ENCODE measurements around the gene CACNA1G.

CACNA1G gene

GRCh38 chr17:50558941-50559614 lies 1.4 kb upstream of the CACNA1G start:
- no peak for DNase-seq (ENCODE audit: low read depth in 2 of 2)
- H3K4me3 ChIP-seq (replicated peaks in 1 of 2; ENCODE audit: low read depth in 2 of 2, low read length in 2 of 2), result peak overlapping the region in 1 of 2 donors; percentile 43
- TF ChIP-seq CTCF (IDR thresholded peaks at IDR 0.05; ENCODE audit: low read depth, low read length), result no peak

GRCh38 chr17:50559674-50560184 lies 786 bp upstream of the CACNA1G start:
- H3K4me3 ChIP-seq (replicated peaks in 1 of 2; ENCODE audit: low read depth in 2 of 2, low read length in 2 of 2), result peak overlapping the region; percentile 42 to 43
- TF ChIP-seq CTCF (IDR thresholded peaks at IDR 0.05; ENCODE audit: low read depth, low read length), result no peak
- peak; percentile 55 to 66 for DNase-seq (ENCODE audit: low read depth in 2 of 2)

GRCh38 chr17:50560931-50561745 lies 623 bp downstream of the CACNA1G start:
- DNase-seq (ENCODE audit: low read depth in 2 of 2), result no peak
- H3K4me3 ChIP-seq (replicated peaks in 1 of 2; ENCODE audit: low read depth in 2 of 2, low read length in 2 of 2), result peak overlapping the region; percentile 25 to 33
- TF ChIP-seq CTCF (IDR thresholded peaks at IDR 0.05; ENCODE audit: low read depth, low read length), result no peak

- no peak overlapping the region for H3K4me3 ChIP-seq (replicated peaks in 1 of 2; ENCODE audit: low read depth in 2 of 2, low read length in 2 of 2)
- no peak for TF ChIP-seq CTCF (IDR thresholded peaks at IDR 0.05; ENCODE audit: low read depth, low read length)
- DNase-seq (ENCODE audit: low read depth in 2 of 2), result no peak
Measured at GRCh38 chr17:50561746-50562141, 1.2 kb downstream of the CACNA1G start.

GRCh38 chr17:50562242-50563091 lies 2.0 kb downstream of the CACNA1G start:
- no peak overlapping the region for H3K4me3 ChIP-seq (replicated peaks in 1 of 2; ENCODE audit: low read depth in 2 of 2, low read length in 2 of 2)
- no peak for TF ChIP-seq CTCF (IDR thresholded peaks at IDR 0.05; ENCODE audit: low read depth, low read length)
- DNase-seq (ENCODE audit: low read depth in 2 of 2), result no peak

GRCh38 chr17:50563092-50563511 lies 2.6 kb downstream of the CACNA1G start:
- TF ChIP-seq CTCF (IDR thresholded peaks at IDR 0.05; ENCODE audit: low read depth, low read length), result no peak
- DNase-seq (ENCODE audit: low read depth in 2 of 2), result no peak
- no peak overlapping the region for H3K4me3 ChIP-seq (replicated peaks in 1 of 2; ENCODE audit: low read depth in 2 of 2, low read length in 2 of 2)
